Measurements from ENCODE around the gene CACNA1F. TPM values are rescaled to one million over a fixed set of nuclear protein-coding genes. Genes with fewer than 3 reads are reported as not detected.

CACNA1F gene
- polyA plus RNA-seq, 3 donors = 0.73 TPM; not detected in 2

GRCh38 chrX:49212861-49213260 is 20.3 kb downstream of the CACNA1F start:
- H3K4me3 Mint-ChIP-seq = no peak overlapping the region
- H3K9ac ChIP-seq (ENCODE audit: insufficient read depth, low read length, poor library complexity, severe bottlenecking) = no peak overlapping the region
- peaks cover 3% of the 10 kb centered on the region for H3K4me1 Mint-ChIP-seq
- H4K20me1 ChIP-seq (ENCODE audit: insufficient read depth, low read length) = no peaks in the 10 kb centered on the region
- H3K4me3 ChIP-seq (replicated peaks in 1 of 3; ENCODE audit: low read depth in 2 of 3, low read length in 3 of 3) = no peak overlapping the region
- no peak overlapping the region for H2AFZ ChIP-seq (ENCODE audit: insufficient read depth, low read depth, low read length, poor library complexity, severe bottlenecking)
- H3K4me2 ChIP-seq (replicated peaks; ENCODE audit: extremely low read depth, low read length, poor library complexity, severe bottlenecking) = no peak overlapping the region
- no peaks in the 10 kb centered on the region for H3K79me2 ChIP-seq (ENCODE audit: insufficient read depth, low read length)
- no peak for TF ChIP-seq CTCF (IDR thresholded peaks at IDR 0.05)
- H3K9me3 ChIP-seq (replicated peaks in 1 of 2; ENCODE audit: control insufficient read depth in 1 of 2, insufficient read depth in 1 of 2, low read length in 2 of 2) = no peaks in the 10 kb centered on the region
- no peaks in the 10 kb centered on the region for H3K36me3 ChIP-seq (replicated peaks in 1 of 2; ENCODE audit: control insufficient read depth in 1 of 2, insufficient read depth in 2 of 2, low read length in 2 of 2)
- DNase-seq = no peak
- H3K27me3 ChIP-seq (ENCODE audit: control insufficient read depth in 2 of 2, insufficient read depth in 2 of 2, low read length in 2 of 2) = no peaks in the 10 kb centered on the region
- peaks cover 0 to 6% (median 1%) of the 10 kb centered on the region in 7 donors for H3K9me3 Mint-ChIP-seq
- H3K27me3 Mint-ChIP-seq (ENCODE audit: low read depth in 3 of 3) = peaks cover 4 to 10% (median 4%) of the 10 kb centered on the region in 3 donors
- 89% methylated on average over 1 of the region's 1 CpG for WGBS (ENCODE audit: insufficient coverage)
- no peaks in the 10 kb centered on the region for H3K4me1 ChIP-seq (ENCODE audit: control insufficient read depth in 1 of 2, insufficient read depth in 2 of 2, low read length in 2 of 2)
- intact Hi-C loops (cut with micrococcal nuclease) = no loop called here
- H3K27ac Mint-ChIP-seq = no peak overlapping the region
- H3K36me3 Mint-ChIP-seq = no peaks in the 10 kb centered on the region
- no peak overlapping the region for H3K27ac ChIP-seq (ENCODE audit: low read depth in 1 of 2, low read length in 2 of 2)

GRCh38 chrX:49212209-49212608 is 20.9 kb downstream of the CACNA1F start:
- Mint-ChIP-seq H3K27me3 (ENCODE audit: low read depth in 3 of 3) (peaks cover 4 to 7% (median 4%) of the 10 kb centered on the region in 3 donors), H3K9me3 (peaks cover 0 to 6% (median 1%) of the 10 kb centered on the region in 7 donors), H3K27ac (peak overlapping the region in 1 of 7 donors; percentile 19), H3K4me1 (peaks cover 3% of the 10 kb centered on the region), H3K4me3 (no peak overlapping the region), H3K36me3 (no peaks in the 10 kb centered on the region)
- H3K79me2 ChIP-seq (ENCODE audit: insufficient read depth, low read length) = no peaks in the 10 kb centered on the region
- H3K9ac ChIP-seq (ENCODE audit: insufficient read depth, low read length, poor library complexity, severe bottlenecking) = no peak overlapping the region
- no peak overlapping the region for H2AFZ ChIP-seq (ENCODE audit: insufficient read depth, low read depth, low read length, poor library complexity, severe bottlenecking)
- TF ChIP-seq CTCF (IDR thresholded peaks at IDR 0.05) = no peak
- 80% methylated on average over 1 of the region's 2 CpGs for WGBS (ENCODE audit: insufficient coverage)
- no peaks in the 10 kb centered on the region for H3K36me3 ChIP-seq (replicated peaks in 1 of 2; ENCODE audit: control insufficient read depth in 1 of 2, insufficient read depth in 2 of 2, low read length in 2 of 2)
- no peak overlapping the region for H3K4me3 ChIP-seq (replicated peaks in 1 of 3; ENCODE audit: low read depth in 2 of 3, low read length in 3 of 3)
- no peak overlapping the region for H3K27ac ChIP-seq (ENCODE audit: low read depth in 1 of 2, low read length in 2 of 2)
- H3K9me3 ChIP-seq (replicated peaks in 1 of 2; ENCODE audit: control insufficient read depth in 1 of 2, insufficient read depth in 1 of 2, low read length in 2 of 2) = no peaks in the 10 kb centered on the region
- no peak for DNase-seq
- H3K4me1 ChIP-seq (ENCODE audit: control insufficient read depth in 1 of 2, insufficient read depth in 2 of 2, low read length in 2 of 2) = no peaks in the 10 kb centered on the region
- no peaks in the 10 kb centered on the region for H3K27me3 ChIP-seq (ENCODE audit: control insufficient read depth in 2 of 2, insufficient read depth in 2 of 2, low read length in 2 of 2)
- intact Hi-C loops (cut with micrococcal nuclease) = no loop called here
- H4K20me1 ChIP-seq (ENCODE audit: insufficient read depth, low read length) = no peaks in the 10 kb centered on the region
- no peak overlapping the region for H3K4me2 ChIP-seq (replicated peaks; ENCODE audit: extremely low read depth, low read length, poor library complexity, severe bottlenecking)
